GM12891 (cell line): Measurements from ENCODE around the gene MAS1L.

Source experiments
- POLR2A ChIP-seq: IDR thresholded peaks from 2 replicates; pipeline ENCODE4 v1.6.1; 2011; ENCODE audit warnings: low read depth, low read length, control low read depth
- POLR2AphosphoS5 ChIP-seq: IDR thresholded peaks from 2 replicates; pipeline ENCODE4 v1.6.1; 2011; ENCODE audit warnings: low read depth, low read length, control low read depth

GRCh38 chr6:29529956-29530355 lies 42.2 kb upstream of the MAS1L start:
- TF ChIP-seq POLR2A (no peak), POLR2AphosphoS5 (no peak)
